NK-92 treated with Interleukin-12 subunit alpha and Interleukin-12 subunit beta, amount 100 ng/mL, for 24 hours (cell line): ENCODE results near the gene KIF3A.
"Not testable (repeated sequence)": the region's sequence is repeated elsewhere in the genome, so short reads cannot be mapped to it uniquely, and the experiment has no call there.

Source experiments
- DNase-seq: peaks from one replicate; lab custom pipeline; 2025; lab: John Stamatoyannopoulos, UW

The KIF3A gene

GRCh38 chr5:132718544-132719312, 18.6 kb downstream of the KIF3A start:
- no peak for DNase-seq

GRCh38 chr5:132714456-132715307, 22.7 kb downstream of the KIF3A start:
- no peak for DNase-seq

- no peak for DNase-seq
Measured at GRCh38 chr5:132708645-132709044, 28.7 kb downstream of the KIF3A start.

- DNase-seq = no peak
Measured at GRCh38 chr5:132704875-132705274, 32.5 kb downstream of the KIF3A start.

- DNase-seq = no peak
Measured at GRCh38 chr5:132695956-132696355, 41.4 kb downstream of the KIF3A start.

GRCh38 chr5:132692632-132692967, 44.7 kb downstream of the KIF3A start:
- DNase-seq = no peak

- not testable (repeated sequence) for DNase-seq
Measured at GRCh38 chr5:132691755-132692631, 45.4 kb downstream of the KIF3A start.

- no peak for DNase-seq
Measured at GRCh38 chr5:132690156-132690555, 47.2 kb downstream of the KIF3A start.

GRCh38 chr5:132689513-132689912, 47.8 kb downstream of the KIF3A start:
- no peak for DNase-seq

- DNase-seq = no peak
Measured at GRCh38 chr5:132688536-132689339, 48.6 kb downstream of the KIF3A start.

GRCh38 chr5:132687995-132688394, 49.4 kb downstream of the KIF3A start:
- peak; percentile 33 for DNase-seq

- DNase-seq = no peak
Measured at GRCh38 chr5:132686193-132686592, 51.2 kb downstream of the KIF3A start.

- DNase-seq = no peak
Measured at GRCh38 chr5:132684922-132685720, 52.2 kb downstream of the KIF3A start.

GRCh38 chr5:132684491-132684890, 52.9 kb downstream of the KIF3A start:
- no peak for DNase-seq

- DNase-seq = no peak
Measured at GRCh38 chr5:132681983-132682382, 55.4 kb downstream of the KIF3A start.

GRCh38 chr5:132681476-132681831, 55.9 kb downstream of the KIF3A start:
- no peak for DNase-seq

GRCh38 chr5:132680780-132681475, 56.4 kb downstream of the KIF3A start:
- no peak for DNase-seq

GRCh38 chr5:132679717-132680380, 57.5 kb downstream of the KIF3A start:
- no peak for DNase-seq

GRCh38 chr5:132679166-132679565, 58.2 kb downstream of the KIF3A start:
- DNase-seq = no peak

- no peak for DNase-seq
Measured at GRCh38 chr5:132678735-132679134, 58.6 kb downstream of the KIF3A start.
